Measurements from ENCODE around the gene C1orf232. TPM values are rescaled to one million over a fixed set of nuclear protein-coding genes. Genes with fewer than 3 reads are reported as not detected.

C1orf232 gene
- total and polyA plus RNA-seq, 9 of the 15 experiments (the other 6 are each of a cell fraction or from before 2014, with no cell fraction given), result not detected

GRCh38 chr1:26119892-26120608 lies 48.7 kb downstream of the C1orf232 start (continued):
- TF ChIP-seq ZBTB9 (CRISPR knock-in tag; IDR thresholded peaks at IDR 0.05) (no peak), PHB (CRISPR knock-in tag; IDR thresholded peaks at IDR 0.05) (no peak), HCFC1 (IDR thresholded peaks at IDR 0.05; ENCODE audit: low read depth, low read length) (no peak), HDAC8 (tag; IDR thresholded peaks at IDR 0.05) (no peak), ZNF639 (CRISPR knock-in tag; conservative IDR thresholded peaks at IDR 0.05 in 1 of 2, IDR thresholded peaks at IDR 0.05 in 1 of 2) (no peak), HBP1 (CRISPR knock-in tag; IDR thresholded peaks at IDR 0.05) (no peak), ZNF354B (CRISPR knock-in tag; IDR thresholded peaks at IDR 0.05) (no peak), ZNF232 (CRISPR knock-in tag; IDR thresholded peaks at IDR 0.05) (no peak), ASH1L (IDR thresholded peaks at IDR 0.05; ENCODE audit: borderline replicate concordance, low read depth, partially characterized antibody) (no peak), SRSF3 (IDR thresholded peaks at IDR 0.05; ENCODE audit: insufficient read depth, low read length) (no peak), MGA (IDR thresholded peaks at IDR 0.05) (peak; percentile 24; the same call in 1 of the 2 replicates)
